Activated naive CD4-positive, alpha-beta T cell treated with anti-CD3 and anti-CD28 coated beads for 36 hours (primary cell): ENCODE data around the gene STMN3. TPM values are rescaled to one million over a fixed set of nuclear protein-coding genes. Genes with fewer than 3 reads are reported as not detected.
A peak's percentile ranks its signal among the peaks of the same experiment; 100 is the strongest.
"Not testable (repeated sequence)": the region's sequence is repeated elsewhere in the genome, so short reads cannot be mapped to it uniquely, and the experiment has no call there.

Experiments used
- CTCF ChIA-PET: fragments of 350-600 bp; sonication (Branson Sonifier 250); formaldehyde crosslinking; loops from one replicate; lab custom pipeline; 2021; ENCODE audit warnings: antibody characterized with exemption; lab: Charles Lee
- DNase-seq: peaks from one replicate; pipeline ENCODE4 v3.0.0-alpha.2; 2020
- H3K27ac Mint-ChIP-seq: one replicate; pipeline ENCODE4 v1.8.0; 2021; ENCODE audit warnings: mild to moderate bottlenecking, mixed read lengths
- H3K27me3 Mint-ChIP-seq: one replicate; pipeline ENCODE4 v1.8.0; 2021; ENCODE audit warnings: low read depth, mixed read lengths
- H3K36me3 Mint-ChIP-seq: one replicate; pipeline ENCODE4 v1.8.0; 2021; ENCODE audit warnings: low read depth, mixed read lengths
- H3K4me1 Mint-ChIP-seq: one replicate; pipeline ENCODE4 v1.8.0; 2021; ENCODE audit warnings: low read depth, mixed read lengths
- H3K4me3 Mint-ChIP-seq: one replicate; pipeline ENCODE4 v1.8.0; 2021; ENCODE audit warnings: mild to moderate bottlenecking, moderate library complexity, mixed read lengths
- H3K9me3 Mint-ChIP-seq: one replicate; pipeline ENCODE4 v1.8.0; 2021; ENCODE audit warnings: mixed read lengths
- intact Hi-C: fragments of 100-400 bp; cut with micrococcal nuclease; formaldehyde crosslinking; loops from one replicate; pipeline ENCODE4 v1.15.1; 2023
- total RNA-seq, 2 experiments: library from RNA; stranded (reverse); gene quantifications; one replicate each; pipeline ENCODE4 v1.2.3, GENCODE V29; 2021

Gene STMN3
- total RNA-seq, 2 experiments from 2014 or later: 6.7 to 7.3 TPM

- H3K9me3 Mint-ChIP-seq, H3K27me3 Mint-ChIP-seq, DNase-seq, intact Hi-C loops, H3K4me3 Mint-ChIP-seq: not testable (repeated sequence)
- peaks cover 13% of the 10 kb centered on the region for H3K36me3 Mint-ChIP-seq
- peaks cover 57% of the 10 kb centered on the region for H3K4me1 Mint-ChIP-seq
- CTCF ChIA-PET: interaction anchor here (1.0 kb wide), 1 partner anchor 11 kb away, joined by 3 read pairs; no protein-coding TSS in a partner anchor
- H3K27ac Mint-ChIP-seq: peak overlapping the region; percentile 24
These were observed 22.3 kb downstream of the STMN3 start for GRCh38 chr20:63630956-63631355.

- Mint-ChIP-seq H3K36me3 (peaks cover 17% of the 10 kb centered on the region), H3K27ac (peak overlapping the region; percentile 97), H3K9me3 (no peaks in the 10 kb centered on the region), H3K4me3 (peak overlapping the region; percentile 99), H3K27me3 (no peaks in the 10 kb centered on the region), H3K4me1 (peaks cover 51% of the 10 kb centered on the region)
- CTCF ChIA-PET: interaction anchor here (1.1 kb wide), 1 partner anchor 91 kb away, joined by 4 read pairs; the partner anchor contains the start of gene PTK6
- intact Hi-C loops: loop anchor here (1.0 to 10.0 kb wide), 4 partner anchors 11 to 109 kb away; partner anchors contain the start of genes LIME1, PTK6, RTEL1 and SLC2A4RG
- peak; percentile 85 for DNase-seq
These were observed 24.8 kb downstream of the STMN3 start for GRCh38 chr20:63628246-63628975.

GRCh38 chr20:63627751-63628245 is 25.4 kb downstream of the STMN3 start:
- Mint-ChIP-seq H3K4me1 (peaks cover 50% of the 10 kb centered on the region), H3K4me3 (peak overlapping the region; percentile 99), H3K36me3 (peaks cover 17% of the 10 kb centered on the region), H3K27ac (peak overlapping the region; percentile 97), H3K27me3 (no peaks in the 10 kb centered on the region), H3K9me3 (no peaks in the 10 kb centered on the region)
- intact Hi-C loops: loop anchor here (1.0 to 10.0 kb wide), 8 partner anchors 8 to 329 kb away; partner anchors contain the start of genes ARFRP1, LIME1, PTK6 and RTEL1
- CTCF ChIA-PET: interaction anchor here (1.1 kb wide), 1 partner anchor 90 kb away, joined by 4 read pairs; the partner anchor contains the start of gene PTK6
- no peak for DNase-seq

GRCh38 chr20:63627129-63627750 is 26.0 kb downstream of the STMN3 start:
- H3K27ac Mint-ChIP-seq: peak overlapping the region; percentile 74
- peak; percentile 94 for DNase-seq
- intact Hi-C loops: loop anchor here (1.0 to 10.0 kb wide), 6 partner anchors 8 to 330 kb away; partner anchors contain the start of genes ARFRP1, LIME1, PTK6 and SLC2A4RG
- CTCF ChIA-PET: interaction anchor here (1.1 kb wide), 1 partner anchor 90 kb away, joined by 4 read pairs; the partner anchor contains the start of gene PTK6
- H3K4me1 Mint-ChIP-seq: peaks cover 52% of the 10 kb centered on the region
- no peaks in the 10 kb centered on the region for H3K27me3 Mint-ChIP-seq
- H3K36me3 Mint-ChIP-seq: peaks cover 17% of the 10 kb centered on the region
- peak overlapping the region; percentile 99 for H3K4me3 Mint-ChIP-seq
- no peaks in the 10 kb centered on the region for H3K9me3 Mint-ChIP-seq

- intact Hi-C loops: loop anchor here (1.0 to 10.0 kb wide), 6 partner anchors 9 to 330 kb away; partner anchors contain the start of genes ARFRP1, LIME1, PTK6 and SLC2A4RG
- peak; percentile 70 for DNase-seq
- peaks cover 50% of the 10 kb centered on the region for H3K4me1 Mint-ChIP-seq
- H3K27me3 Mint-ChIP-seq: no peaks in the 10 kb centered on the region
- H3K4me3 Mint-ChIP-seq: peak within 1 kb of the TSS; percentile 99
- peaks cover 17% of the 10 kb centered on the region for H3K36me3 Mint-ChIP-seq
- no peaks in the 10 kb centered on the region for H3K9me3 Mint-ChIP-seq
- CTCF ChIA-PET: interaction anchor here (1.0 kb wide), 1 partner anchor 15 kb away, joined by 3 read pairs; no protein-coding TSS in a partner anchor
- peak within 1 kb of the TSS; percentile 97 for H3K27ac Mint-ChIP-seq
These were observed 26.6 kb downstream of the STMN3 start, which contains the start of gene GMEB2 for GRCh38 chr20:63626424-63627128. GMEB2 (minus strand) TSS chr20:63627101; CDS start chr20:63619397, 7,704 bp downstream.

GRCh38 chr20:63625771-63626423 is 27.3 kb downstream of the STMN3 start:
- peak overlapping the region; percentile 77 for H3K4me3 Mint-ChIP-seq
- intact Hi-C loops: loop anchor here (2.0 to 10.0 kb wide), 5 partner anchors 81 to 331 kb away; partner anchors contain the start of genes ARFRP1, LIME1, PTK6 and SLC2A4RG
- peak; percentile 35 for DNase-seq

GRCh38 chr20:63624486-63624885 is 28.7 kb downstream of the STMN3 start:
- Mint-ChIP-seq H3K4me3 (peak overlapping the region; percentile 12), H3K36me3 (peaks cover 14% of the 10 kb centered on the region), H3K9me3 (no peaks in the 10 kb centered on the region), H3K27ac (no peak overlapping the region), H3K4me1 (peaks cover 37% of the 10 kb centered on the region), H3K27me3 (no peaks in the 10 kb centered on the region)
- no peak for DNase-seq
- CTCF ChIA-PET: interaction anchor here (0.6 kb wide), 1 partner anchor 285 kb away, joined by 3 read pairs; no protein-coding TSS in a partner anchor
- intact Hi-C loops: loop anchor here (10.0 kb wide), 1 partner anchor 90 kb away; the partner anchor contains the start of gene PTK6

More at GRCh38 chr20:63625771-63626423, 27.3 kb downstream of the STMN3 start:
- Mint-ChIP-seq H3K9me3 (no peaks in the 10 kb centered on the region), H3K4me1 (peaks cover 47% of the 10 kb centered on the region), H3K36me3 (peaks cover 16% of the 10 kb centered on the region), H3K27me3 (no peaks in the 10 kb centered on the region), H3K27ac (peak overlapping the region; percentile 89)
- CTCF ChIA-PET: interaction anchor here (1.0 kb wide), 1 partner anchor 16 kb away, joined by 3 read pairs; no protein-coding TSS in a partner anchor

GRCh38 chr20:63622732-63623131 is 30.5 kb downstream of the STMN3 start:
- no peak overlapping the region for H3K27ac Mint-ChIP-seq
- H3K9me3 Mint-ChIP-seq: no peaks in the 10 kb centered on the region
- H3K27me3 Mint-ChIP-seq: no peaks in the 10 kb centered on the region
- intact Hi-C loops: loop anchor here (10.0 kb wide), 1 partner anchor 88 kb away; the partner anchor contains the start of gene PTK6
- DNase-seq: no peak
- H3K4me3 Mint-ChIP-seq: no peak overlapping the region
- peaks cover 26% of the 10 kb centered on the region for H3K4me1 Mint-ChIP-seq
- H3K36me3 Mint-ChIP-seq: peaks cover 8% of the 10 kb centered on the region
- CTCF ChIA-PET: no interaction called here

- DNase-seq: no peak
- Mint-ChIP-seq H3K27ac (no peak overlapping the region), H3K9me3 (no peaks in the 10 kb centered on the region), H3K36me3 (peaks cover 10% of the 10 kb centered on the region), H3K4me1 (peaks cover 26% of the 10 kb centered on the region), H3K27me3 (no peaks in the 10 kb centered on the region), H3K4me3 (no peak overlapping the region)
- intact Hi-C loops: loop anchor here (10.0 kb wide), 1 partner anchor 87 kb away; the partner anchor contains the start of gene PTK6
- CTCF ChIA-PET: no interaction called here
These were observed 31.1 kb downstream of the STMN3 start for GRCh38 chr20:63622096-63622495.

GRCh38 chr20:63620991-63621390 is 32.2 kb downstream of the STMN3 start:
- Mint-ChIP-seq H3K36me3 (peaks cover 15% of the 10 kb centered on the region), H3K9me3 (no peaks in the 10 kb centered on the region), H3K4me3 (no peak overlapping the region), H3K27me3 (no peaks in the 10 kb centered on the region), H3K4me1 (peaks cover 26% of the 10 kb centered on the region), H3K27ac (no peak overlapping the region)
- intact Hi-C loops: loop anchor here (10.0 kb wide), 1 partner anchor 86 kb away; the partner anchor contains the start of gene PTK6
- DNase-seq: no peak
- CTCF ChIA-PET: no interaction called here

- Mint-ChIP-seq H3K36me3 (peaks cover 19% of the 10 kb centered on the region), H3K27ac (no peak overlapping the region), H3K9me3 (no peaks in the 10 kb centered on the region), H3K27me3 (no peaks in the 10 kb centered on the region), H3K4me1 (peaks cover 15% of the 10 kb centered on the region), H3K4me3 (no peak overlapping the region)
- CTCF ChIA-PET: no interaction called here
- no peak for DNase-seq
- intact Hi-C loops: no loop called here
These were observed 33.7 kb downstream of the STMN3 start for GRCh38 chr20:63619505-63619904.
